NCI-H82 treated with DMSO at 0.1 percent for 48 hours (cell line): ENCODE measurements around the gene NEB.
"Not testable (repeated sequence)": the region's sequence is repeated elsewhere in the genome, so short reads cannot be mapped to it uniquely, and the experiment has no call there.

Experiments used
- DNase-seq: peaks from one replicate; lab custom pipeline; 2025; ENCODE audit not compliant: unreplicated experiment; lab: John Stamatoyannopoulos, UW

The NEB gene

DNA sequence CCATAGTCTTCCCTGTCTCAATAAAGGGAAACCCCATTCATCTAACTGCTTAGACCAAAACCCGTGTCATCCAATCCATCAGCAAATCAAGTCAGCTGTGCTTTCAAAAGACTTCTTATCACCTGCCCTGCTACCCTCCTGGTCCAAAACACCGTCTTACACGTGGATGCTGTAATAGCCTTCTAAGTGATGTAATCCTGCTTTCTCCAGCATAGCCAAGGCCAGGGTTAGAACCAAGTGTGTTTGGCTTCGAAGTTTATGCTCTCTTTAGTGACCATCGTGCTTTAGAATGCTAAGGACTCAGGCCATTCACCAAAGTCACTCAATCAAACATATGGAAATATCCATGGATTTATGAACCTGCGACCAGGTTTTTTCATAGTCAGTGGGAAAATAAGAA is 25.5 kb downstream of the NEB start:
- no peak for DNase-seq

DNA sequence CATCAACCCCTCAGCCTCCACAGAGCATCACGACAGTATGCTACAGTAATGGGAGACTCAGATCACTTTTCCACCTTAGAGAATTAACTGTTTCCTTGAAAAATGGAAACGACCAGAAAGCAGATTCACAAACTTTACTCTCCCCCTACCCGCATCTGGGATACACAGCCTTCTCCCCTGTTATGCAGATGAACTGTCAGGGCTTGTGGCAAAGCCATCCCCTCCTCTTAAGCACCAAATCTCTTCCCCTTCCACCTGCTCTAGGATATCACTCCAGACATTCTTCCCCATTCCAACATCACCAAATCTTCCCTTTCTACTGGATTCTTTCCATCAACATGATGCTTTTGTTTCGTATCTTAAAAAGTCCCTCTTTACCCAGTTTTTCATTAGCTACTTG is 26.4 kb downstream of the NEB start:
- no peak for DNase-seq

DNA sequence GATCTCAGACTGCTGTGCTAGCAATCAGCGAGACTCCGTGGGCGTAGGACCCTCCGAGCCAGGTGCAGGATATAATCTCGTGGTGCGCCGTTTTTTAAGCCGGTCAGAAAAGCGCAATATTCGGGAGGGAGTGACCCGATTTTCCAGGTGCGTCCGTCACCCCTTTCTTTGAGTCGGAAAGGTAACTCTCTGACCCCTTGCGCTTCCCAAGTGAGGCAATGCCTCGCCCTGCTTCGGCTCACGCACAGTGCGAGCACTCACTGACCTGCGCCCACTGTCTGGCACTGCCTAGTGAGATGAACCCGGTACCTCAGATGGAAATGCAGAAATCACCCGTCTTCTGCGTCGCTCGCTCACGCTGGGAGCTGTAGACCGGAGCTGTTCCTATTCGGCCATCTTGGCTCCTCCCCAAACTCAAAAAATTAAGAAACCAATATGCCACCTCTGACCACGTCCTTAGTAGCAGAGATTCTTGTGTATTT is 29.8 kb downstream of the NEB start:
- DNase-seq = not testable (repeated sequence)

DNA sequence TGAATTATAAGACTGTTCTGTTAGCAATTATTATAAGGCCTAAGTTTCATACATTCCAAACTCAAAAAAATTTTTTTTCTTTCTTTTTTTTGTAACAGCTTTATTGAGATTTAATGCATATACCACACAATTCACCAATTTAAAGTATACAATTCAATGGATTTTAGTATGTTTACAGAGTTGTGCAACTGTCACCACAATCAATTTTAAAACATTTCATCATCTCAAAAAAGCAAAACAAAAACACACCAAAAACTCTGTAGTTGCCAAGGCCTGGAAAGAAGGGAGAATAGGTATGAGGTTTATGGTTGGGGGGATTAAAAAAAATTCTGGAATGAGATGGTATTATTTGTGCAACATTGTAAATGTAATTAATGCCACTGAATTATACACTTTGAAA is 36.1 kb downstream of the NEB start:
- DNase-seq = not testable (repeated sequence)

DNA sequence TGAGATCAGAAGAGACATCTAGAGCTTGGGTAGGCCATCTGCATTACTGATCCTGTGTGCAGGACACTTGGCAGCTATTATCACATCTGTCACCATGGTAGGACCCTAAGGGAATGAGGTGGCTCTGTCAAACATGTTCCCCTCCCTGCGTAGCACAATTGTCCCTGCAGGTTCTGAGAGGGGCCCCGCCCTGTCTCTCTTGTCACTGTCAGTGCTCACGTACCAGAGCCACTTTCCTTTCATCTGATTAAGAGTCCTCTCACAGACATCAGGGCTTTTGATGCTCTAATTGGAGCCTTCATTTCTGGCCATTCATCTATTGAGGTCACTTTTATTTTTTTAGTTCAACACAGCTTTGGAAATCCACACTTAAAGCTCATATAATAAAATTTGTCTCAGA is 38.5 kb downstream of the NEB start:
- DNase-seq = no peak

DNA sequence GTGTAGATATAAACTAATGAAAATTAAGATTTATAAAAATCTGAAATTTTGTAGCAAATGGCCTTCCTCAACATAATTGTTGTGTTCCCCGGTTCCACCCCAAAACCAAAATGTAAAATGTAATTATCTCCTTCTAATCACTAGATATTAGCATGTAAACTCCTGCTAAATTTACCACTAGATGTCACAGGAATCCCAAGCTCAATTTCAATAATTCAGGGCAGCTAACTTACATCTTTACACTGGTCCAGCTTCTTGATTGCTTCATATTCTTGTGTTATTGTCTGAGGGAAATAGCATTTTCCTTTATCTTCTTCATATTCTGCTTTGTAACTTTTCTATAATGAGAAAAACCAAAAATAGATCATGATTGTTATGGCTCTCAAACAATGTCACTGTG is 42.6 kb downstream of the NEB start:
- no peak for DNase-seq

DNA sequence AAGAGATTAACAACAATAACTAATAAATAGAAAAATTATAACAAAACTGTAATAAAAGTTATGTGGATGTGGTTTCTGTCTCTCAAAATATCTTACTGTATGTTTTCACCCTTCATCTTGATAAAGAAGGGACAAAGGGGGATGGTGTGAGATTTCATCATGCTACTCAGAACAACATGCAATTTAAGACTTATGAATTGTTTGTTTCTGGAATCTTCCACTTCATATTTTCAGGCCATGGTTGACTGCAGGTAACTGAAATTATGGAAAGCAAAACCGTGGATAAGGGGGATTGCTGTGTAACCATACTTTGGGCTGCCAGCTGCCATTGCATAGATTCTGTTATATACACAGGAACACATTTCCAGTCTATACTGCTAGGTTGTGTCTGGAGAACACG is 45.6 kb downstream of the NEB start:
- DNase-seq = no peak

DNA sequence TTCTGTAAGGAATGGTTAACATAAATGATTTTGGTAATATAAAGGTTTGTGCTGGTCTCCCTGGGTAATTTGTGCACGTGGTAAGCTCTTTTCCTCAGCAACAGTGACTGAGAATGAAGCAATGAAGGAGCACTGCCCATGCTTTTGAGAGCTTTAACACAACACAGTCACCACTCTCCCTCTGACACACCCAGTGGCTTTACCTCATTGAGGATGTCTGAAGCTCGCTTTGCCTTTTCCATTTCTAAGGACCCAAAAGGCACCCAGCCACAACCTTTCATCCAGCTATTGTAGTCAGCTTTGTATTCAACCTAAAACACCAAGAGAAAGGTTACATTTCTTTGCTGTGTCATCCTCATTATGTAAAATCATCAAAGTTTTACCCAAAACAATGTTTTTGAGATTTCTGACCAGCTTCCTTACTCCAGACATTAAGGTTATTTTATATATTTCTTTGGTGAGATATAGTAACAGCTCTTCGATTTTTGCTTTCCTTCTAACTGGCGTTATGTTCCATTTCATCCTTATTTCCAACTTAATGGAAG is 51.7 kb downstream of the NEB start:
- DNase-seq = no peak

DNA sequence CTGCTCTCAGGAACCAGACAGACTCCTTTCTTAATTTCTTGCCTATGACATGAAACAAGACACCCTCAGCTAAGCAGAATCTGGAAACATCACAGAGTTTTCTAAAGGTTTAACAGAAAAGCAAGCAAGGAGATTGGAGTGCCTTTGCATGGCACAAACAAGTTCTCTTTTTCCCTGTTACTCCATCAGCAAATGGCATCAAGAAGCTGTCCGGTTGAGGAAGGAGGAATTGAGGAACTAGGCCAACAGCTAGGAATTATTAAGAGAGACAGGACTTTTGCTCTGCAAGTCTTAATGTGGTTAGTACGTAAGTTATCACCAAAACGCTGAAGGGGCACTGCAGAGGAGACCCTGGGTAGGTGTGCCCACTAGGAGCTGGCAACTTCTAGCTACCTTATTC is 53.2 kb downstream of the NEB start:
- DNase-seq = no peak

DNA sequence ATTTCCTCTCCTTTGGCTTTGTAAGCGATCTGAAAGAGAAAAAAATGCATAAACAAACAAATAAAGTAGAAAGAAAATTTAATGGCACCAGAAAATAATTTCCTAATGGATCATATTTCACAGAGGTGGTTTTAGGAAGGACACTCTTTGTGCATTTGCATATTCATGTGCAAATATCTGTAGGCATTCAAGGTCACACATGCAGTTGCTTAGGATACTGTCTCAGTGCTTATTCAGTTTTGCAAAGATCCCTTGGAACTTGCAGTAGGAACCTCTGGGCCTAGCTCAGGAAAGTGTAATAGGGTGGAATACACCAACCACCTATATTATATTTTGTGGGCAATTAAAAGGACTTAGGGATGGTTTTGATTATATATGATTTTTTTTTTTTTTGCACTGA is 54.3 kb downstream of the NEB start:
- no peak for DNase-seq

DNA sequence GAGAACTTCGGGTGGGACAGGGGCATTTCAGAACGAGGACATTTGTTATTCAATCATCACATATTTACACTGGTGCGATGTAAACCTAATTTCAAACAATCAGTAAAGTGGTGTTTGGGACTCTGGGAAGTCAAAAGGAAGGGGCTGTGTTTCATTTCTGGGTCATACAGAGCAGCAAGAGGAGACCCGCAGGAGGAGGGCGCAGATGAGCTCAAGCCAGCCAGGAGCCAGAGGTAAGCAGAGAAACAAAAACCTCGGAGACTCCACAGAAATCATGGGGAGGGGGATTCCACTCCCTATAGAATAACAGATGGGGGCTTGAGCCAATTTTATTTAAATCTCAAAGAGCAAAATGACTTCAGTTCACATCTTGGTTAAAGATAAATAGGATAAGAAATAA is 55.4 kb downstream of the NEB start:
- DNase-seq = no peak

DNA sequence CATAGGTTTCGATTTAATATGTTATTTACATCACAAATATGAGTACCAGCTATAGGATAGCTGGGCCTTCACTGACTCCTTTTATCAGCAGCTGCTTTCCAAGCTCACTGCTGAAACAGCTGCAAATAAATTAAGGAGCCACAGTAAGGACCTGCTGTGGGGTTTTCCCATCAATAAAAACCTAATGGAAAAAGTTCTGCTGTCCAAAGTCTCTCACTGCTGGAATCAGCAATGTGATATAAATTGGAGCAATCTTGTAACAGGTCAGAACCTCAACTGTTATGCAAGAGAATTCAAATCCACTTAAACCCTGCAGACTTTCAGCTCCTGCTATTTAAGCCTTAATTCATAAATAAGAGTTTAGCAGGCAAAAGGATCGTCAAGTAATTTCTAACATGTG is 61.3 kb downstream of the NEB start:
- DNase-seq = no peak

DNA sequence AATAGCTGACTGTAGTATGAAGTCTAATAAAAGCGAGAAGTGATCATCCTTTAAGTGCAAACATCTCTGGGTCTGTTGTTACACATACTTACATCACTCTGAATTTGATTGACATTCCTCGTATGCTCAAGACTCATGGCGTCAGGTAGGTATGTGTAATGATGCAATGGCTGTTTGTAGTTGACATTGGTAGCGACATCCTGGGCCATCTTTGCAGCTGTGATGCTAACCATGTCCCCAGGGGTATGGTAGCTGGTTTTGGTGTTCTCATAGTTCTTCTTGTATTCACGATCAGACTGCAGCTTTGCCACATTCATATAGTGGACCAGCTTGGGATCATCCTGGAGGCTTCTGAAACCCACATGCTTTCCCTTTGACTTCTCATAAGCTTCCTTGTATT is 62.0 kb downstream of the NEB start:
- no peak for DNase-seq

DNA sequence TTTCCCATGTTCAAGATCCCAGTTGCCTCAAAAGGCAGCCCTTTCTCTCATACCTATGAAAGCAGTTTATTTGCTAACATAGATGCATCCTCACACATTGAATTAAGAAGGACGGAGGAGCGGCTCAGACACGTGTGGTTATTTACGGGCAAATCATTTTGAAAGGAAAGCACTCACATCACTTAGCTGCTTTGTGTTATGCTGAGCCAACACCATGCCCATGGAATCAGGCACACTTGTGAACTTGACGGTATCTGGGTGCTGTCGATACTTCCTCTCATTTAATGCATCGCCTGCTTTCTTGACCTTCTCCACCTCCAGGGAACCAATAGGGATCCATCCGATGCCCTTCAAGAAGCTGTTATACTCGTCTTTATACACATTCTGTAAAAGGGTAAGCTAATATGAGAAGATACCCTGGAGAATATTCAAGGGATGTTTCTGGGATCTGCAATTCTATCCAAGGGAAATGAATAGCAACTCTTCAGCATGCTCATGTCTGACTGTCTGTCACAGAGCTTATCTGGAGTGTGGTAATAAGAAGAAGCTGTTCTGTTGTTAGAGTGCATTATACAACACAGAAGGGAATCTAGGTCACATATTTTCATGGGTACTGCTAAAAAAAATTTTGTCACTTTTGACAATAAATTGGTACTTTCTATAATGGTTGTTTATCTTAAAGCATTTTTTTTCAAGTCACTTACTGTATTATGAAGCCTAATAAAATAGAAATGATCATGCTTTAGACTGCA is 63.3 kb downstream of the NEB start:
- DNase-seq = no peak

DNA sequence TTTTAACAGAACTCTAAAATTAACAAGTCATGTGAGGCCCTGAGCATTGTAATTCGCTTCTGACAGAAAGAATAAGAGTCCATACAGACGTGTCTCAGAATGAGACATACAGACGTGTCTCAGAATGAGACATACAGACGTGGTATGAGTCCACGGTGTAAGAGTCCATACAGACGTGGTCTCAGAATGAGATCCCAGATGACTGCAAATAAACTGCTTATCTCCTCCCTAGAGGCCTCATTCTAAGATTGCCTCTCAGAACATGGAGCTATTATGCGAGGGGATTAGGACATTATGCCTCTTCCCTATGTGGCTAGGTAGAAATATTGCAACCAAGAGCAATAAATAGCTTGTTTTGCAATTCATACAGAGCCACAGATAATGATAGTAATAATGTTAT is 63.9 kb downstream of the NEB start:
- DNase-seq = peak; percentile 57

DNA sequence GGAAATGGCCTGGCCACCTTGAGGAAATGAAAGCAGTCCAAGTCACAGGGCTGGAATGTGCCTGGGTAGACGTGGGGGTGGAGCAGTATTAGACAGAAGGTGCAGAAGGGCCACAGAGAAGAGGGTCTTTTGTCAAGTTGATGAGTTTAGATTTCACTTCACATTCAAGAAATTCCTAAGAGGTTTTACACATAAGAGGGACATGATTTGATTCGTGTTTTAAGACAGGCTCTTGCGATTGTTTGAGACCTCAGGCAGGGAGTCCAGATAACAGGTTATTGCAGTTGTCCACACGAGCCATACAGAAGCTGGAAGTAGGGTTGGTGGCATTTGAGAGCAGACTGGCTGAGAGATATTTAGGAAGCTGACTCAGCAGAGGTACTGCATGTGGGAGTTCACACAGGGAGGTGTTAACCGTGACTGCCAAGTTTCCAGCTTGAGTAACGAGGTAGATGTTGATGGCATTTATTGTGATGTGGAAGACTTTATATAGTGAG is 64.6 kb downstream of the NEB start:
- no peak for DNase-seq

DNA sequence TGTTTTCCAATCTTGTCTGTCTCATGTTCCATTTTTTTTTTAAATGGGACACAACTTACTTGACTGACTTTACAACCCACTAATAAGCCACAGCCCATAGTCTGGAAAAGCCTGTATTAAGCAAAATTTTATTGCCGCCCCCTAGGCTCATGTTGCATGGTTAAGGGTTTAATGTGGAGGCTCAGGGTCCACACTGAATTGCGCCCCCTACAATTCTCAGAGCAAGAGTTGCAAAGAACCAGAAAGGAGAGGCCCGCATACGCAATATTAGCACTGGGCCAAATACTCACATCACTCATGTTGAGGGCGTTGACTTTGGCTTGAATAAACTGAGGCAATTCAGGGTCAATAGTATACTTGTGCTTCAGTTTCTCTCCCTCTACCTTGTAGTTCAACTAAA is 65.5 kb downstream of the NEB start:
- no peak for DNase-seq

DNA sequence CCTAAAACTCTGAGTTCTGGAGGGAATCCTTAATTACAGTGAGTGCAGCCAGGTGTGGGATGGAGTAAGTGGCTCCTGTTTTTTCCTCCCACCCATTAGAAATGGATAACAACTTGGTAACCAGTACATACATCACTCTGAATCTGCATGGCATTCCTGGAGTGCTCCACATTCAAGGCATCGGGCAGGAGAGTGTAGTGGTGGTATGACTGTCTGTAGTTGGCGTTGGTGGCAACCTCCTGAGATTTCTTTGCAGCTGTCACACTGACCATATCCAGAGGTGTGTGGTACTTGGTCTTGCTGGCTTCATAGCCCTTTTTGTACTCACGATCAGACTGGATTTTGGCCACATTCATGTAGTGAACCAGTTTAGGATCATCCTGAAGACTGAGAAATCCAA is 68.3 kb downstream of the NEB start:
- no peak for DNase-seq

DNA sequence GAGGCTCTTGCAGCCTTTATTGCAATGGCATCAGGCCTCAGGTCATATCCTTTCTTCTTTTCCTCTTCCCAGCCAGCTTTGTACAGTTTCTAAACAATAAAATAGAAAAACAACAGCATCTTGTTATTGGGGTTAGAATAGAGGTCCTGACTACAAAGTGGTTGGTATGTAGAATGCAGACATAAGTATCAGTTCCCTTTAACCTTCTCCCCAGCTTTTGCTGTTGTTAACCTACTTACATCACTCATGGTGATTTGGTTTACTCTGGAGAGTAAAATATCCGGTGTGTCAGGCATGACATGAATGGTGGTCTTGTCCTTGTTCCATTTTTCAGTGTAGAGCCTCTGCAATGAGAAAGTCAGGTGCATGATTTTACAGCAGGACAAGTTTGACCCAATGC is 69.8 kb downstream of the NEB start:
- DNase-seq = no peak

DNA sequence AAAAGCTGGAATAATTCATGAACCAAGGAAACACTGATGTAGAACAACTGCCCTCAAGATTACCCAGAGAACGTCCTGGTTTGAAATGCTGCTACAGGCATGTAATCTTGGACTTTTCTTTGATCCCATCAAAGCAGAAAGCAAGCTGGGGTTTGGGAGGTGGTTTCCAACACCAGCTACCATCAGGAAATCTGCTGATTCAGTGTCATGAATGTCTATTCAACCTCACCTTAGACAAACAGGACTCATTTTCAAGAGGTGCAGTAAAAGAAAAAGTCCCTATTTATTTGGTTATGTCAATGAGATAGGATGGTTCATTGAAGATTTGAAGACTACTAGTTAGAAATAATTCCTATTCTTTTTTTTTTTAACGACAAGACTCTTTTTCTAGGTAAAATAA is 72.7 kb downstream of the NEB start:
- no peak for DNase-seq

DNA sequence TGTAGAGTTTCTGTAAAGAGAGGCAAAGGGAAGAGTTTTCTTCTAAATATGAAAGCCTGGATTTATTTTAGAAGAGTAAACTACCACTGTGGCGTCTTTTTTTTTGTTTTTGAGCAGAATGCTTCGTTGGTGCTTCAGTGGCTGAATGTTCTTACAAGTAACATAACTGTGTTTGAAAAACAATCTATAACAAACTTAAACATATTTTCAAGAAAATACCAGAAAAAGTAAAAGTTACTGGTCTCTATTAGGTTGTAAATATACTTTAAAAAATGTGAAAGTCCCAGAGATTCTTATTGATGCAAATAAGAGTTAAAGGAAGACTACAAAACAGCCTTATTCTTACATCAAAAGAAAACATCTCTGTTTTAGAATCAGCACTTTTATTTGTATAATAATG is 76.2 kb downstream of the NEB start:
- no peak for DNase-seq

DNA sequence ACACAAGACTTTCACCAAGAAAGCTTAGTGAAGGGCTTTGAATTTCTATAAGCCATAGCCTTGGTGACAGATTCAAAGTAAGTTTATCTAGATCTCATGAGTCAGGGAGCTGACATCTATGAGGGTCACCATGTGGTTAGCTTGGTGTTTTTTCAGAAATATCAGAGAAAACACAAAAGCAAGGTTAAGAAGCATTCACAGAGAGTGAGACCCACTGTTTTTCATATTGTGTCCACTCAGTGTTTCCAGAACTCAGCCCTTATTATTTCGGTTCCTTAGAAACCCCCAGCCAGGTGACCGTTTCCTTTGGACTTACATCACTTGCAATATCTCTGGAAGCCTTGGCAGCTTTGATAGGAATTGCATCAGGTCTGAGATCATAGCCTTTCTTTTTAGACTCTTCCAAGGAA is 76.6 kb downstream of the NEB start:
- no peak for DNase-seq
